PC-9 (cell line): Measurements from ENCODE around the gene AOC1.

Experiments
- CTCF ChIP-seq: fragments of 200-600 bp; sonication (generic); conservative IDR thresholded peaks from 2 replicates; pipeline ENCODE4 v1.6.1; 2017; ENCODE audit warnings: mixed run types, antibody characterized with exemption, mild to moderate bottlenecking, moderate library complexity
- EZH2 ChIP-seq: fragments of 200-600 bp; sonication (generic); IDR thresholded peaks from 2 replicates; pipeline ENCODE4 v1.8.0; 2017; ENCODE audit warnings: antibody characterized with exemption, low read depth

- TF ChIP-seq CTCF (no peak), EZH2 (no peak)
Measured at GRCh38 chr7:150895809-150896208, 43.5 kb downstream of the AOC1 start.
